SU-DHL-6 (cell line): ENCODE data around the gene EXD3.

ENCODE experiments used
- CTCF ChIP-seq: fragments of 200-600 bp; sonication (generic); IDR thresholded peaks from one replicate; pipeline ENCODE4 v1.5.1; 2017; ENCODE audit warnings: antibody characterized with exemption, mild to moderate bottlenecking, low read length, moderate library complexity; ENCODE audit not compliant: insufficient read depth, poor library complexity, severe bottlenecking
- EZH2phosphoT487 ChIP-seq: fragments of 200-600 bp; sonication (generic), shearing (Covaris generic); conservative IDR thresholded peaks from 2 replicates; pipeline ENCODE4 v1.6.1; 2018; ENCODE audit warnings: mild to moderate bottlenecking, antibody characterized with exemption, low read length, moderate library complexity, mixed read lengths

DNA sequence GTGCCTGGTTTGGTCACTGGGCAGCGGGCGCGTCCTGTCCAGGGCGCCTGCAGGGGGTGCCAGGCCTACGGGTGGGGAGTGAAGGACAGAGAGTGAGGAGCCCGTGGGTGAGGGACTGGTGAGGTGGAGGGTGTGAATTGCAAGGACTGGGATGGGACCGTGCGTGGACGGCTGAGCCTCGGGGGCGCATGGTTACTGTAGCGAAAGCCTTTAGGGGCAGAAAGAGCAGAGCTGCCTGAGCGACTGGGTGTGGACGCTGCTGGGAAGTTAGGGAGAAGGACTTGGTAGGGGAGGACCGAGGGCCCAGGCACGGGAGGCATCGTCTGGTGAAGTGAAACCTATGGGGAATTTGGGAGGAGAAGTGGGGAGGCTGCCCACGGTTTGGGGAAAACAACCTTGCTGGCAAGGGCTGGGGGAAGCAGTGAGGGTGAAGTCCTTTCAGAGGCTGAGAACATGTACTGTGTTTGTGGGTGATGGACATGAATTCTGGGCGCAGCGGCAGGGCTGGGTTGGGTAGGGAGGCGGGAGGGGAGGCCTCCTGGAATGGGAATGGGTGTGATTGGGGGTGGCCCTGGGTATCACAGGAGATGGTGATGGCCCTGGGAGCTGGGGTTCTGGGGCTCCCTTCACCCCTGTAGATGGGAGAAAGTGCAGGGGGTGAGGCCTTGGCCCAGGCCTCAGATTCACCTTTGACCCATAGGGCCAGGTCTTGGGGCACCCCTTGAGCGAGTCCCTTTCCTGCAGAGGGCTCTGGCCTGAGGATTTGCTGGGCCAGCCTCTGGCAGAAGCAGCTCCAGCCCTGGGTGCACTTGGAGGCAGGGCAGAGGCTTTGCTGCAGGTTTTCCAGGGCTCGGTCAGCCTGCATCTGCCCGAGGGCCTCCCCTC lies 147.1 kb downstream of the EXD3 start:
- TF ChIP-seq CTCF (no peak), EZH2phosphoT487 (no peak)
